8988T (cell line): Measurements from ENCODE around the gene PCDHA10.
"Not testable (repeated sequence)": the region's sequence is repeated elsewhere in the genome, so short reads cannot be mapped to it uniquely, and the experiment has no call there.

Source experiments
- DNase-seq: peaks from one replicate; pipeline ENCODE4 v3.0.0; 2011

The PCDHA10 gene

GRCh38 chr5:140842798-140843733, 12.6 kb upstream of the PCDHA10 start:
- DNase-seq = no peak

GRCh38 chr5:140848139-140849102, 7.3 kb upstream of the PCDHA10 start, which contains the start of gene PCDHA9:
TSS of gene PCDHA9 (plus strand) at chr5:140848382. CDS start at chr5:140848496, 114 bp downstream.
- not testable (repeated sequence) for DNase-seq

- DNase-seq = not testable (repeated sequence)
These were observed 5.7 kb upstream of the PCDHA10 start for GRCh38 chr5:140849831-140850634.

- DNase-seq = no peak
These were observed 1.7 kb downstream of the PCDHA10 start for GRCh38 chr5:140857177-140857986.

- no peak for DNase-seq
These were observed 2.2 kb downstream of the PCDHA10 start for GRCh38 chr5:140857987-140858240.

GRCh38 chr5:140862441-140863295, 7.0 kb downstream of the PCDHA10 start:
- DNase-seq = no peak

GRCh38 chr5:140868721-140869554, 13.2 kb downstream of the PCDHA10 start, which contains the start of gene PCDHA11:
TSS of gene PCDHA11 (plus strand) at chr5:140868957. CDS start at chr5:140869104, 147 bp downstream.
- no peak for DNase-seq

GRCh38 chr5:140869555-140869886, 13.8 kb downstream of the PCDHA10 start:
- DNase-seq = no peak

- no peak for DNase-seq
These were observed 14.8 kb downstream of the PCDHA10 start for GRCh38 chr5:140870221-140871201.

- peak; percentile 46 for DNase-seq
These were observed 19.7 kb downstream of the PCDHA10 start, which contains the start of gene PCDHA12 for GRCh38 chr5:140875085-140876065. TSS of gene PCDHA12 (plus strand) at chr5:140875308. CDS start at chr5:140875473, 165 bp downstream.

- not testable (repeated sequence) for DNase-seq
These were observed 21.0 kb downstream of the PCDHA10 start for GRCh38 chr5:140876541-140877261.

- DNase-seq = no peak
These were observed 21.5 kb downstream of the PCDHA10 start for GRCh38 chr5:140877262-140877581.

GRCh38 chr5:140881889-140882590, 26.3 kb downstream of the PCDHA10 start, which contains the start of gene PCDHA13:
TSS of gene PCDHA13 (plus strand) at chr5:140882124. CDS start at chr5:140882269, 145 bp downstream.
- DNase-seq = no peak

GRCh38 chr5:140882591-140882899, 26.8 kb downstream of the PCDHA10 start:
- peak; percentile 80 for DNase-seq

- no peak for DNase-seq
These were observed 27.7 kb downstream of the PCDHA10 start for GRCh38 chr5:140883373-140883772.
